SK-N-SH (cell line): Measurements from ENCODE around the gene C2CD4D. TPM values are rescaled to one million over a fixed set of nuclear protein-coding genes. Genes with fewer than 3 reads are reported as not detected.

ENCODE experiments used
- CTCF ChIA-PET: fragments of 300-600, 350-600 bp; formaldehyde crosslinking; extraction: SDS; loops from one replicate; lab custom pipeline; 2021; lab: Yijun Ruan, JAX
- POLR2A ChIA-PET: fragments of 350-600 bp; sonication (Branson Sonifier 250); formaldehyde crosslinking; extraction: SDS; loops from one replicate; lab custom pipeline; 2020; ENCODE audit warnings: antibody characterized with exemption, inconsistent platforms; lab: Yijun Ruan, JAX
- DNase-seq: peaks from one replicate; pipeline ENCODE4 v3.0.0; 2012
- H2AFZ ChIP-seq: fragments of 200-600 bp; sonication (generic); 2 replicates; pipeline ENCODE4 v1.8.1; 2016; ENCODE audit warnings: antibody characterized with exemption, mild to moderate bottlenecking, low read depth
- H3F3A ChIP-seq: fragments of 200-600 bp; sonication (generic); replicated peaks from 2 replicates; pipeline ENCODE3; 2016; ENCODE audit warnings: antibody characterized with exemption, mild to moderate bottlenecking; ENCODE audit not compliant: insufficient read depth
- H3K27ac ChIP-seq, 2 experiments: fragments of 200-500 bp in 1 of 2; fragments of 200-600 bp in 1 of 2; sonication (Bioruptor generic) in 1 of 2; sonication (generic), shearing (Covaris generic) in 1 of 2; 2 replicates each; pipeline versions ENCODE4 v1.5.1 to v1.6.1; 2014 to 2016; ENCODE audit warnings: low read depth in 2 of 2, inconsistent platforms in 1 of 2, low read length in 1 of 2, mild to moderate bottlenecking in 1 of 2, mixed read lengths in 1 of 2
- H3K27me3 ChIP-seq: fragments of 200-600 bp; sonication (generic), shearing (Covaris generic); 2 replicates; pipeline ENCODE4 v1.6.1; 2016; ENCODE audit warnings: mixed run types; ENCODE audit not compliant: insufficient read depth
- H3K36me3 ChIP-seq, 2 experiments: fragments of 200-500 bp in 1 of 2; fragments of 200-600 bp in 1 of 2; sonication (Bioruptor generic) in 1 of 2; sonication (generic) in 1 of 2; replicated peaks in 1 of 2; 2 replicates each; pipeline versions ENCODE3 to v1.5.1; 2014 to 2016; ENCODE audit warnings: low read length in 1 of 2, mild to moderate bottlenecking in 1 of 2; ENCODE audit not compliant: insufficient read depth in 2 of 2, control insufficient read depth in 1 of 2
- H3K4me1 ChIP-seq, 2 experiments: fragments of 200-500 bp in 1 of 2; fragments of 200-600 bp in 1 of 2; sonication (Bioruptor generic) in 1 of 2; sonication (generic), shearing (Covaris generic) in 1 of 2; 2 replicates each; pipeline versions ENCODE4 v1.5.1 to v1.6.1; 2014 to 2016; ENCODE audit warnings: low read depth in 1 of 2, low read length in 1 of 2, mixed run types in 1 of 2; ENCODE audit not compliant: insufficient read depth in 2 of 2, control insufficient read depth in 1 of 2
- H3K4me2 ChIP-seq: fragments of 200-600 bp; sonication (generic), shearing (Covaris generic); 2 replicates; pipeline ENCODE4 v1.6.1; 2017; ENCODE audit warnings: mixed run types
- H3K4me3 ChIP-seq, 2 experiments: fragments of 200-500 bp in 1 of 2; fragments of 200-600 bp in 1 of 2; sonication (Bioruptor generic) in 1 of 2; sonication (generic), shearing (Covaris generic) in 1 of 2; 2 replicates each; pipeline versions ENCODE4 v1.5.1 to v1.8.1; 2014 to 2016; ENCODE audit warnings: low read depth in 2 of 2, inconsistent platforms in 1 of 2, low read length in 1 of 2, mild to moderate bottlenecking in 1 of 2, mixed read lengths in 1 of 2, moderate library complexity in 1 of 2
- H3K79me2 ChIP-seq: fragments of 200-600 bp; sonication (generic); 2 replicates; pipeline ENCODE4 v1.8.1; 2017; ENCODE audit warnings: mild to moderate bottlenecking; ENCODE audit not compliant: insufficient read depth
- H3K9ac ChIP-seq: fragments of 200-600 bp; sonication (generic); 2 replicates; pipeline ENCODE4 v1.6.1; 2017; ENCODE audit warnings: mixed run types
- H3K9me2 ChIP-seq: fragments of 200-600 bp; sonication (generic); 2 replicates; pipeline ENCODE4 v1.6.1; 2017; ENCODE audit warnings: mixed run types
- H3K9me3 ChIP-seq: fragments of 200-600 bp; sonication (generic); 2 replicates; pipeline ENCODE4 v1.6.1; 2017; ENCODE audit warnings: mixed run types, mild to moderate bottlenecking, moderate library complexity
- H4K20me1 ChIP-seq: fragments of 200-600 bp; sonication (generic); 2 replicates; pipeline ENCODE4 v1.6.1; 2017; ENCODE audit warnings: mild to moderate bottlenecking, mixed run types; ENCODE audit not compliant: insufficient read depth
- CHD2 ChIP-seq: fragments of 150-350 bp; IDR thresholded peaks from 2 replicates; pipeline ENCODE4 v1.6.1; 2018; ENCODE audit warnings: low read length; ENCODE audit not compliant: partially characterized antibody
- CTCF ChIP-seq: fragments of 200-600 bp; sonication (generic); IDR thresholded peaks from 2 replicates; pipeline ENCODE4 v1.6.1; 2017; ENCODE audit warnings: antibody characterized with exemption, mild to moderate bottlenecking, moderate library complexity
- ELF1 ChIP-seq: IDR thresholded peaks from 2 replicates; pipeline ENCODE4 v1.4.0; 2012
- EP300 ChIP-seq, 2 experiments: IDR thresholded peaks; 2 replicates each; pipeline versions ENCODE4 v1.4.0 to v1.6.1; 2012; ENCODE audit warnings: borderline replicate concordance in 1 of 2, low read depth in 1 of 2, low read length in 1 of 2
- FOXJ3 ChIP-seq: sonication (generic); formaldehyde crosslinking; IDR thresholded peaks from 2 replicates; pipeline ENCODE4 v1.5.1; 2020; ENCODE audit warnings: mild to moderate bottlenecking, missing genetic modification reagents
- IRF3 ChIP-seq: fragments of 150-350 bp; IDR thresholded peaks from 2 replicates; pipeline ENCODE4 v1.6.1; 2016; ENCODE audit warnings: mild to moderate bottlenecking, low read depth, low read length
- JUND ChIP-seq: IDR thresholded peaks from 2 replicates; pipeline ENCODE4 v1.4.0; 2012
- PBX3 ChIP-seq: IDR thresholded peaks from 2 replicates; pipeline ENCODE4; 2012
- POLR2AphosphoS5 ChIP-seq: IDR thresholded peaks from 2 replicates; pipeline ENCODE4 v1.6.1; 2012; ENCODE audit warnings: low read depth, low read length
- RFX5 ChIP-seq: IDR thresholded peaks from 2 replicates; pipeline ENCODE4 v1.6.1; 2012; ENCODE audit warnings: mild to moderate bottlenecking, improper control_type of control experiment, low read length
- SIN3A ChIP-seq: IDR thresholded peaks from 2 replicates; pipeline ENCODE4 v1.6.1; 2012; ENCODE audit warnings: low read depth, mild to moderate bottlenecking, low read length, moderate library complexity, borderline replicate concordance
- SMC3 ChIP-seq: IDR thresholded peaks from 2 replicates; pipeline ENCODE4 v1.6.1; 2012; ENCODE audit warnings: low read depth, low read length, improper control_type of control experiment
- TAF1 ChIP-seq: IDR thresholded peaks from 2 replicates; pipeline ENCODE4 v1.6.1; 2012; ENCODE audit warnings: low read depth, mild to moderate bottlenecking, low read length, moderate library complexity, borderline replicate concordance
- TCF12 ChIP-seq: IDR thresholded peaks from 2 replicates; pipeline ENCODE4 v1.4.0; 2012
- ZBTB33 ChIP-seq: IDR thresholded peaks from 2 replicates; pipeline ENCODE4 v1.4.0; 2012; ENCODE audit warnings: low read depth, borderline replicate concordance
- WGBS: methylation state at CpG from one replicate; pipeline ENCODE4 v1.1.6; 2017; ENCODE audit warnings: low lambda C conversion rate; 5-methylcytosine and 5-hydroxymethylcytosine counted together
- polyA plus RNA-seq, 3 experiments: library from polyadenylated mRNA; depleted of rRNA; stranded (reverse); fragments of >200 nt; gene quantifications; 2 replicates each; pipeline ENCODE4 v1.2.3, GENCODE V29; 2012

Gene C2CD4D
- polyA plus RNA-seq, 1 of the 3 experiments (the other 2 are of a cell fraction): not detected

GRCh38 chr1:151841141-151841540 is 1.5 kb upstream of the C2CD4D start:
- DNase-seq: no peak
- Histone ChIP-seq H3K4me3 (no peak overlapping the region), H3K4me1 (peaks cover 0 to 8% of the 10 kb centered on the region in 2 experiments; a peak in 1 of 4 replicates), H3K27ac (no peak overlapping the region), H3K9me2 (no peaks in the 10 kb centered on the region), H3K79me2 (no peaks in the 10 kb centered on the region), H3K36me3 (no peaks in the 10 kb centered on the region), H3K9ac (no peak overlapping the region), H4K20me1 (no peaks in the 10 kb centered on the region), H3K4me2 (no peak overlapping the region), H2AFZ (no peak overlapping the region), H3F3A (no peaks in the 10 kb centered on the region), H3K9me3 (no peaks in the 10 kb centered on the region), H3K27me3 (no peaks in the 10 kb centered on the region)
- TF ChIP-seq CHD2 (no peak), ZBTB33 (no peak), PBX3 (no peak), TCF12 (peak; percentile 32; the same call in 1 of the 2 replicates), EP300 (IDR thresholded peaks at IDR 0.05; ENCODE audit: borderline replicate concordance in 1 of 2, low read depth in 1 of 2, low read length in 1 of 2) (no peak), CTCF (no peak), FOXJ3 (CRISPR knock-in tag) (no peak), RFX5 (no peak), POLR2AphosphoS5 (no peak)
- POLR2A ChIA-PET: interaction anchor here (0.6 kb wide), 1 partner anchor 14 kb away, joined by 3 read pairs; no protein-coding TSS in a partner anchor
- WGBS: 58% methylated on average over 2 of the region's 2 CpGs
- CTCF ChIA-PET: interaction anchor here (1.2 to 2.5 kb wide), 4 partner anchors 11 to 247 kb away, joined by 3 to 7 read pairs (median 5); partner anchors contain the start of gene CELF3

- no peak overlapping the region for H3K4me2 ChIP-seq
- no peaks in the 10 kb centered on the region for H3K79me2 ChIP-seq
- no peaks in the 10 kb centered on the region for H3K9me3 ChIP-seq
- no peaks in the 10 kb centered on the region for H4K20me1 ChIP-seq
- no peak overlapping the region for H3K9ac ChIP-seq
- TF ChIP-seq SMC3 (no peak), ELF1 (no peak), CTCF (no peak), TAF1 (no peak), SIN3A (no peak), IRF3 (no peak), JUND (no peak)
- POLR2A ChIA-PET: interaction anchor here (0.6 kb wide), 1 partner anchor 15 kb away, joined by 3 read pairs; no protein-coding TSS in a partner anchor
- CTCF ChIA-PET: interaction anchor here (1.2 to 2.5 kb wide), 4 partner anchors 10 to 246 kb away, joined by 3 to 7 read pairs (median 5); partner anchors contain the start of gene CELF3
- H3K27ac ChIP-seq: no peak overlapping the region; a peak in 1 of 4 replicates
- peaks cover 0 to 8% of the 10 kb centered on the region in 2 experiments; a peak in 1 of 4 replicates for H3K4me1 ChIP-seq
- no peak for DNase-seq
- H3K9me2 ChIP-seq: no peaks in the 10 kb centered on the region
- H3K36me3 ChIP-seq: no peaks in the 10 kb centered on the region
- no peaks in the 10 kb centered on the region for H3F3A ChIP-seq
- no peaks in the 10 kb centered on the region for H3K27me3 ChIP-seq
- H2AFZ ChIP-seq: no peak overlapping the region
- no peak overlapping the region for H3K4me3 ChIP-seq
Measured at GRCh38 chr1:151840421-151840820, 801 bp upstream of the C2CD4D start.
